Hepatic stellate cell (primary cell): ENCODE measurements around the gene SLC6A13.
A peak's percentile ranks its signal among the peaks of the same experiment; 100 is the strongest.

Source experiments
- DNase-seq: peaks from one replicate; pipeline ENCODE4 v3.0.0; 2011; ENCODE audit warnings: low spot score

Gene SLC6A13

GRCh38 chr12:177980-178828, 84.4 kb downstream of the SLC6A13 start:
- DNase-seq: no peak

GRCh38 chr12:177336-177979, 85.2 kb downstream of the SLC6A13 start:
- DNase-seq: no peak

- peak; percentile 97 for DNase-seq
Measured at GRCh38 chr12:176321-177181, 86.1 kb downstream of the SLC6A13 start.

- DNase-seq: no peak
Measured at GRCh38 chr12:175759-176158, 86.9 kb downstream of the SLC6A13 start.

- DNase-seq: peak; percentile 54
Measured at GRCh38 chr12:175250-175649, 87.4 kb downstream of the SLC6A13 start.

- no peak for DNase-seq
Measured at GRCh38 chr12:174596-174995, 88.0 kb downstream of the SLC6A13 start.

GRCh38 chr12:174124-174523, 88.5 kb downstream of the SLC6A13 start:
- no peak for DNase-seq

- no peak for DNase-seq
Measured at GRCh38 chr12:172732-173161, 89.9 kb downstream of the SLC6A13 start.

- DNase-seq: no peak
Measured at GRCh38 chr12:171743-172676, 90.6 kb downstream of the SLC6A13 start.

- DNase-seq: no peak
Measured at GRCh38 chr12:171276-171675, 91.4 kb downstream of the SLC6A13 start.
